GM21360 (cell line): ENCODE data around the gene GALNT16.

Experiments used
- ATAC-seq: cut with Tn5 transposase; IDR thresholded peaks from one replicate; pipeline ENCODE4 v1.9.1; 2021; ENCODE audit warnings: mild to moderate bottlenecking, moderate library complexity; ENCODE audit not compliant: unreplicated experiment

GALNT16 gene

GRCh38 chr14:69316449-69317101 is 56.6 kb downstream of the GALNT16 start:
- ATAC-seq, result no peak

GRCh38 chr14:69317102-69317755 is 57.3 kb downstream of the GALNT16 start:
- ATAC-seq, result no peak

GRCh38 chr14:69317780-69318179 is 57.8 kb downstream of the GALNT16 start:
- ATAC-seq, result no peak

GRCh38 chr14:69318241-69318640 is 58.3 kb downstream of the GALNT16 start:
- no peak for ATAC-seq

GRCh38 chr14:69318901-69319475 is 59.0 kb downstream of the GALNT16 start:
- ATAC-seq, result no peak

GRCh38 chr14:69319911-69320310 is 60.0 kb downstream of the GALNT16 start:
- no peak for ATAC-seq

GRCh38 chr14:69320581-69321365 is 60.8 kb downstream of the GALNT16 start:
- ATAC-seq, result no peak

- ATAC-seq, result no peak
Observed at GRCh38 chr14:69321601-69322330, 61.8 kb downstream of the GALNT16 start.

- no peak for ATAC-seq
Observed at GRCh38 chr14:69323266-69323998, 63.5 kb downstream of the GALNT16 start.

- ATAC-seq, result no peak
Observed at GRCh38 chr14:69323999-69324282, 64.0 kb downstream of the GALNT16 start.

- no peak for ATAC-seq
Observed at GRCh38 chr14:69324341-69324931, 64.5 kb downstream of the GALNT16 start.

- no peak for ATAC-seq
Observed at GRCh38 chr14:69325086-69325485, 65.1 kb downstream of the GALNT16 start.

GRCh38 chr14:69325646-69326265 is 65.8 kb downstream of the GALNT16 start:
- ATAC-seq, result no peak

- ATAC-seq, result no peak
Observed at GRCh38 chr14:69326611-69327010, 66.7 kb downstream of the GALNT16 start.

- no peak for ATAC-seq
Observed at GRCh38 chr14:69327507-69327906, 67.5 kb downstream of the GALNT16 start.

GRCh38 chr14:69328317-69328716 is 68.4 kb downstream of the GALNT16 start:
- ATAC-seq, result no peak

- no peak for ATAC-seq
Observed at GRCh38 chr14:69328765-69329164, 68.8 kb downstream of the GALNT16 start.

GRCh38 chr14:69331206-69331605 is 71.2 kb downstream of the GALNT16 start:
- ATAC-seq, result no peak

- ATAC-seq, result no peak
Observed at GRCh38 chr14:69332782-69333395, 72.9 kb downstream of the GALNT16 start.
